Measurements from ENCODE around the gene PCNX4.

The PCNX4 gene

GRCh38 chr14:60102389-60102788, 10.7 kb downstream of the PCNX4 start:
- no peak for DNase-seq

GRCh38 chr14:60106339-60106738, 14.6 kb downstream of the PCNX4 start:
- DNase-seq = no peak

GRCh38 chr14:60107477-60107876, 15.8 kb downstream of the PCNX4 start:
- no peak for DNase-seq

GRCh38 chr14:60111732-60112131, 20.0 kb downstream of the PCNX4 start:
- DNase-seq = no peak

- no peak for DNase-seq
Measured at GRCh38 chr14:60114881-60115280, 23.2 kb downstream of the PCNX4 start.

GRCh38 chr14:60116181-60116580, 24.5 kb downstream of the PCNX4 start:
- DNase-seq = no peak

- no peak for DNase-seq
Measured at GRCh38 chr14:60125918-60126317, 34.2 kb downstream of the PCNX4 start.

GRCh38 chr14:60133487-60133886, 41.8 kb downstream of the PCNX4 start:
- no peak for DNase-seq

- DNase-seq = no peak
Measured at GRCh38 chr14:60134702-60135101, 43.0 kb downstream of the PCNX4 start.

GRCh38 chr14:60151715-60152114, 60.0 kb downstream of the PCNX4 start:
- DNase-seq = peak; percentile 75 to 76

GRCh38 chr14:60153991-60154390, 62.3 kb downstream of the PCNX4 start:
- peak in 1 of 2 donors; percentile 34 for DNase-seq

- DNase-seq = no peak
Measured at GRCh38 chr14:60154671-60155070, 62.9 kb downstream of the PCNX4 start.

GRCh38 chr14:60160422-60160821, 68.7 kb downstream of the PCNX4 start:
- DNase-seq = no peak

GRCh38 chr14:60161196-60162107, 69.7 kb downstream of the PCNX4 start:
- no peak for DNase-seq

- no peak for DNase-seq
Measured at GRCh38 chr14:60163693-60164092, 72.0 kb downstream of the PCNX4 start.

GRCh38 chr14:60164404-60164711, 72.6 kb downstream of the PCNX4 start:
- DNase-seq = no peak

- DNase-seq = peak; percentile 70 to 77
Measured at GRCh38 chr14:60164712-60165546, 73.2 kb downstream of the PCNX4 start, which contains the start of gene DHRS7. Gene DHRS7 (minus strand): TSS chr14:60165398. CDS start chr14:60165309, 89 bp downstream.

- DNase-seq = no peak
Measured at GRCh38 chr14:60165547-60165876, 73.8 kb downstream of the PCNX4 start.

GRCh38 chr14:60166142-60166541, 74.4 kb downstream of the PCNX4 start:
- peak in 1 of 2 donors; percentile 46 for DNase-seq

- DNase-seq = no peak
Measured at GRCh38 chr14:60169722-60170121, 78.0 kb downstream of the PCNX4 start.

GRCh38 chr14:60170948-60171347, 79.2 kb downstream of the PCNX4 start:
- no peak for DNase-seq

- DNase-seq = no peak
Measured at GRCh38 chr14:60171690-60172089, 80.0 kb downstream of the PCNX4 start.

GRCh38 chr14:60174352-60175254, 82.9 kb downstream of the PCNX4 start:
- no peak for DNase-seq

Measured in CD4-positive, alpha-beta T cell treated with Interferon alpha-2 for 1 hour (primary cell).